DOHH2 (cell line): Measurements from ENCODE around the gene AK9.

ENCODE experiments used
- EZH2phosphoT487 ChIP-seq: fragments of 200-600 bp; sonication (generic); IDR thresholded peaks from 2 replicates; pipeline ENCODE4 v1.6.1; 2017; ENCODE audit warnings: borderline replicate concordance, mild to moderate bottlenecking, antibody characterized with exemption, low read length, moderate library complexity, mixed read lengths
- TF ChIP-seq, protein P1 (sequence below): fragments of 200-600 bp; sonication (generic); IDR thresholded peaks from one replicate; pipeline ENCODE4 v1.5.1; 2014; ENCODE audit warnings: antibody characterized with exemption, mild to moderate bottlenecking, low read depth, low read length; ENCODE audit not compliant: poor library complexity, severe bottlenecking

GRCh38 chr6:109740787-109741186 lies 49.8 kb upstream of the AK9 start:
- TF ChIP-seq, protein P1, sequence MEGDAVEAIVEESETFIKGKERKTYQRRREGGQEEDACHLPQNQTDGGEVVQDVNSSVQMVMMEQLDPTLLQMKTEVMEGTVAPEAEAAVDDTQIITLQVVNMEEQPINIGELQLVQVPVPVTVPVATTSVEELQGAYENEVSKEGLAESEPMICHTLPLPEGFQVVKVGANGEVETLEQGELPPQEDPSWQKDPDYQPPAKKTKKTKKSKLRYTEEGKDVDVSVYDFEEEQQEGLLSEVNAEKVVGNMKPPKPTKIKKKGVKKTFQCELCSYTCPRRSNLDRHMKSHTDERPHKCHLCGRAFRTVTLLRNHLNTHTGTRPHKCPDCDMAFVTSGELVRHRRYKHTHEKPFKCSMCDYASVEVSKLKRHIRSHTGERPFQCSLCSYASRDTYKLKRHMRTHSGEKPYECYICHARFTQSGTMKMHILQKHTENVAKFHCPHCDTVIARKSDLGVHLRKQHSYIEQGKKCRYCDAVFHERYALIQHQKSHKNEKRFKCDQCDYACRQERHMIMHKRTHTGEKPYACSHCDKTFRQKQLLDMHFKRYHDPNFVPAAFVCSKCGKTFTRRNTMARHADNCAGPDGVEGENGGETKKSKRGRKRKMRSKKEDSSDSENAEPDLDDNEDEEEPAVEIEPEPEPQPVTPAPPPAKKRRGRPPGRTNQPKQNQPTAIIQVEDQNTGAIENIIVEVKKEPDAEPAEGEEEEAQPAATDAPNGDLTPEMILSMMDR: no peak
- no peak for TF ChIP-seq EZH2phosphoT487
